HG03354 (cell line): Measurements from ENCODE around the gene SLC38A3.
"Not testable (repeated sequence)": the region's sequence is repeated elsewhere in the genome, so short reads cannot be mapped to it uniquely, and the experiment has no call there.

ENCODE experiments used
- ATAC-seq: cut with Tn5 transposase; IDR thresholded peaks from one replicate; pipeline ENCODE4 v1.9.1; 2021; ENCODE audit warnings: mild to moderate bottlenecking; ENCODE audit not compliant: unreplicated experiment, poor library complexity, severe bottlenecking

Gene SLC38A3

DNA sequence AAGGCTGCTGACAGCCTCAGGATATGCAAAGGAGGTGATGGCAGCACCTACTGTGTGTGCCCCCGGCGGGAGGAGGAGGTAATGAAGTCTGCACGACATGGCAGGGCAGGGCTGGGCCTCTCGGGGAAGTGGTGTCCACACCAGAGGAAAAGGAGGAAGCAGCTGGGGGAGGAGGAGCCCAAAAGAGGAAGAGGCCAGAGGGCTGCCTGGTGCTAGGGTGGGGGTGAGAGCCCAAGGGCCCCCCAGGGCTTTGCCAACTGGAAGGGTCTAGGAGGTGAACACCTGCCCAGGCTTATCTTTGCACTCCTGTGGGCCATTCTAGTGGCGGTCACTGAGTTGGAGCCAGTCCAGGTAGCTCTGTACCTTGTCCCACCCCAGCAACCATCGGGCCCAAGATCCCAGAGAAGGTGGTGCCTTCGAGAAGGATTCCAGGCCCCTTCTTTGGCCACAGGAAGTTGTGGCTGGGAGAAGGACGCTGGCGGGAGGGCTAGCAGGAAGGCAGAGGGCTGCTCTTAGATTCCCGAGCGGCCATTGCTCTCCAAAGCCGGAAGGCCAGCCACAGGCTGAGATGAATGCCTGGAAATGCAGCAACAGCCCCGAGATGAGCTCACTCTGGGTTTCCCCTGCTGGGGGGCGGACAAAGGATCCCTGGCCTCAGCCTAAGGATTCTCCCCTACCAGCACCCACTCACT is 37.9 kb downstream of the SLC38A3 start:
- ATAC-seq = no peak

DNA sequence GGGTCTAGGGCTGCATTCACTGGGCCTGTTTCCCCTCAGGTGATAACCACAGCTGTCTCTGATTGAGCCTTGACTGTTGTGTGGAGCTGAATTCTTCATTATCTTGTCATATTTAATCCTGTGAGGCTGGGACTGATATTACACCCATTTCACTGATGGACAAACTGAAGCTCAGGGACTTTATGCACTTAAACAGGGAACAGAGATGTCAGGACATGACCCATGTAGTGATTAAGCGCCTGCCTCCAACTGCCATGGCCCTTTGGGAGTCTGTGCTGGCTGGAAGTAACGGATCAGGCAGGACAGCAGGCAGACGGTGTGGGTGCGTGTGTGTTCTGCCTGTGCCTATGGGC is 38.4 kb downstream of the SLC38A3 start:
- no peak for ATAC-seq

DNA sequence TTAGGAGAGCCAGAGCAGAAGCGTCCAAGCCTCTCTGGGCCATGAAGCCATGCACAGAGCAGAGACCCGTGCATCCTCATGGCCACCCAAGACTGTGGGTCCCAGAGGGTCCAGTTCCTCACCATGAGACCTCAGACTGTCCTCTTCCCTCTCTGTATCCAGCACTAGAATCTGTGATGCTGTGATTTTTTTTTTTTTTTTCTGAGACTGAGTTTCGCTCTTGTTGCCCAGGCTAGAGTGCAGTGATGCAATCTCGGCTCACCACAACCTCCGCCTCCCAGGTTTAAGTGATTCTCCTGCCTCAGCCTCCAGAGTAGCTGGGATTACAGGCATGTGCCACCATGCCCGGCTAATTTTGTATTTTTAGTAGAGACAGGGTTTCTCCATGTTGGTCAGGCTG is 39.7 kb downstream of the SLC38A3 start:
- not testable (repeated sequence) for ATAC-seq

DNA sequence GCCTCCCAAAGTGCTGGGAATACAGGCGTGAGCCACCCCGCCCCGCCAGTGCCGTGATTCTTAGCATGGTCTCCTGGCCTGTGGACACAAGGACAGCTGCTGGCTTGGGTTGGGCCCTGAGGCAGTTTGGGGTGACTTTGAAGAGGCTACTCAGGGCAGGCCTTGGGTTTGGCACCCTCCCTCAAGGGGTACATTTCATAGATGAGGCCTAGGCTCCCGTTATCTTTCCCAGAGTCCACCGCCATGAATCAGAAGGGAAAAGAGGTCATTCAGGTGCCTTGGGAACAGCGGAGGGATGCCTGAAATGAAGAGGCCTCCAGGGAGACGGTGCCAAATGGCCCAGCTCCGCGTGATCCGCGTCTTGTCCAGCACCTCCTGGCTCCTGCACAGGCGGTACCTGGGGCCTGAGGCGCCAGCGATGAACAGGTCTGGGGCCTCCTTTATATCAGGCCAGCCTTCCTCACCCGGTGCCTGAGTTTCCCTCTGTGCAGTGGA is 40.2 kb downstream of the SLC38A3 start:
- ATAC-seq = no peak

DNA sequence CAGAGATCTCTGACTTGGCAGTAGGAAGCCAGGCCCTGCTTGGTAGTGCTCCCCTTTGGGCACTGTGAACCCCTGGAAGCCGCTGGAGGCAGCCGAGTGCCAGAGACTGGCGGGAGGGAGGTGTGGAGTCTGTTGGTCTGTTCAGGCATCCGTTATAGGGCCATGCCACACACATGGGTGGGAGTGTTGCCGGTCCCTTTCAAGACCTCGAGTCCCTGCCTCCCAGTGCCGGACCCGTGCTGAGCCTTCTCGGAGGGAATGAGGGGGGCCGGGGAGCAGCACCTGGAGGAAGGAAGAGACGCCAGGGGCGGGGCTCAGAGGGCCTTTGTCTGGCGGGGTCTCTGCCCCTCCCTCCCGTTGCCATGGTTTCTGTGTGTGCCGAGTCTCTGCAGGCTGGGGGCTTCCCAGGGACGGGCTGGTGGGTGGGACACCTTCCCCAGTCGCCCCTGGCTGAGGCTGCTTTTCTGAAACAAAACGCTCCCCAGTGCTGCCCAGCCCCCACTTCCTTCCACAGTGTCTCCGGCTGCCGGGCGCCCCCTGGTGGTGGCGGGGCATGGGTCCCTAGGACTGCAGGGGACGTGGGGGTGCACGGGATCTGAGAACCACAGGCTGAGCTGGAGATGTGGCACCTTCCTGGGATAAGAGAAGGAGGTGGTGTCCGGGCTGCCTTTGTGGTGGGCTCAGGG is 40.9 kb downstream of the SLC38A3 start:
- ATAC-seq = peak; percentile 78

DNA sequence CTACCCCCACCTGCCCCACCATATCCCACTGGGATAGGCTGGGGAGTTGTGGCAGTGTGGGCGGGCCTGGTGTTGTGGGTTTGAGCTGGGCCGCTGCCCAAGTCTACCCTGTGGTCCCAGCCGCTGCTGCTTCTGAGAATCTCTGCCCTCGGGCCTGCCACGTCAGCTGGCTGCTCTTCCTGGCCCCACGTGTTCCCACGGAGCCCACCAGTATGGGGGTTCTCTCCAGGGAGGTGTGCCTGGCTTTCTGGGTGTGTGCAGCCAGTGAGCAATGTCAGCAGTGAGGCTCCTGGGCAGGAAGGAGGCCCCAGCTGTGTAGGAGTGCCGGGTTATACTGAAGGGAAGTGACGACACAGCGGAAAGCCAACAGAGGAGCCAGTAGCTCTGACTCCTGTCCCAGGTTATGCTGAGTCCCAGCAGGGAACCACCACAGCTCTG is 41.5 kb downstream of the SLC38A3 start:
- peak; percentile 64 for ATAC-seq

DNA sequence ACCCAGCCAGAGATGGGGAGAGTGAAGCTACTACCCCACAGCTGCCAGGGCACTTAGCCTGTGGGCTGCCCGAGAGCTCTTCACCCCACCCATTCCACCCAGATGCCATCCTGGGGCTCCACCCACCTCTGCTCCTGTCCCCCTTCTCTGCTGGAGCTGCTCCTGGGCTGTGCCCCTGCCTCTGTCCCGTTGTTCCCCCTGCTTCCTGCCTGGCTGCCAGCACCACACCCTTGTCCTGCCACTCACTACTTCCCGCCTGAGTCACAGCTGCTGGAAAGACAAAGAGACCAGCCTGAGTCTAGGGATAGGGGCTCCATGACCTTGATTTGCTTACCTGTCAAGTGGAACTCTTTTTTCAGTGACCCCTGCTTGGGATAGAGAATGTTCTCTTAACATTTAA is 43.3 kb downstream of the SLC38A3 start:
- ATAC-seq = no peak

DNA sequence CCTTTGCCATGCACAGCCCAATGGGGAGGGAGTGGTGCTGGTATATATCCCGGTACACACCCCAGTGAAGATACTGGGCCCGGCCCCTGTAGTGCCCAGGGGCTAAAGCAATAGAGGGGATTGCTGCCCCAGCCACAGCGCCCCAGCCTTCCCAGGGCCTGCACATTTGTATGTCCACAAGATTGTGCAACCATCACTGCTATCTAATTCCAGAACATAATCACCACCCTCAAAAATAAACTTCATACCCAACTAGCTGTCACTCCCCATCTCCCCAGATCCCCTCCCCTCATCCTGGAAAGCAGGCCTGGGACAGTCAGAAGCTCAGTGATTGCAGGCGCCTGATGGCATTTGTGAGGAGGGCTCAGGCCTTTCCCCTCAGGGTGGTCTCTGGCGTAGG is 44.4 kb downstream of the SLC38A3 start:
- ATAC-seq = no peak

DNA sequence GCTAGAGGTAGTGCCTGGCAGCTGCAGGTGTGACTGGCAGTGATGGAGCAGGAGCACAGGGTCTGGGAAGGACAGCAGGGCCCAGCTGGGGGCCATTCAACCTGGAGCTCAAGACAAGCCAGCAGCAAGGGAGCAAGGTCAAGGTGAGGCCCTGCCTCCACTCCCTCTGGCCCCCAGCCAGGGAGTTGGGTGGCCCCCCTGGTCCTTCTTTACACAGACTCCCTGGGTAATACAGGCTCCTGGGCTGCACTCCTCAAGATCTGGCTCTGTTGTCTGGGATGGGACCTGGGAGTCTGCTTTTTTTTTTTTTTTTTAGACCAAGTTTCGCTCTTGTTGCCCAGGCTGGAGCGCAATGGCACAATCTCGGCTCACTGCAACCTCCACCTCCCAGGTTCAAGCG is 45.4 kb downstream of the SLC38A3 start:
- no peak for ATAC-seq

DNA sequence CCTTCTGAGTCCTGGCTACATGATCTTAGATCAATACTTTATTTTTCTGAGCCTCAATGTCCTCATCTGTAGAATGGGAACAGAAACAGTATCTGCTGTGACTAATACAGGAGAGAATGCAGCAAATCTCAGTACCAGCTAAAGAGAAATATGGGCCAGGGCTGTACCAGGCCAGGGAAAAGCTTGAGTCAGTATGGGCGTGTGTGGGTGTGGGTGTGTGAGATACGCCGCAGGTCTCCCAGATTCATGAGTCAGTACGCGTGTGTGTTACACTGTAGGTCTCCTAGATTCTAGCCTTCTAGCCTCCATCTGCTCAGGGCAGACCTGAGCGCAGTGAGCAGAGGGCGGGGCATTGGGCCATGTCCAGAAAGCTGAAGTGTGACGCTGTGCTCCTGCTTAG is 46.1 kb downstream of the SLC38A3 start:
- no peak for ATAC-seq

DNA sequence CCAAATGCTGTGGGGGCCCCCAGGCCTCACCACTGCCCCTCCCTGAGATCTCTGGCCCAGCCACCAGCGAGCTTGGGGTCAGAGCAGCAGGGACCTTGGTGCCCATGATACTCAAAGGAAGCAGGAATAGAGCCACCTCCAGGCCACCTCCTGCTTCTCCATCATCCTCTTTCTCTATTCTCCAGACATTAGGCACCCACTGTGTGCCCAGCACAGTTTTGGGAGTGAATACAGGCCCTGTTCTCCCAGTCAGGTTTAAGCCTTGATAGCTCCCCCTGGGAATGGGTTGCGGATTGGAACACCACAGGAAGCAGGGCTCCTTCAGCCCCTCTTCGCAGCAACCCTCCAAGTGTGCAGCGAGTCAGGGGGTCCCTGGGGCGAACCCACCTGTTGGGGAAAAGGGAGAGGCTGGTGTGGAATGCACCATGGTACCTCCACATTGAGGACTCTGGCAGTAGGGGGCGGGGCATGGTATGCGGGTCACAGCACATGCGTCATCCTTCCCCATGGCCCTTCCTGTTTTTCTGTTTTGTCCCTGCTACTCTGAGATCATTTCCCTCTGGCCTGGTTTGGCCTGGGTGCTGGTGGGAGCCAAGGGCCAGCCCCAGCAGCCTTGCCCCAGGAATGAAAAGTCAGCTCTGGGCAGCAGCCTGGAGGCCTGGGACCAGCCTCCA is 49.6 kb downstream of the SLC38A3 start:
- no peak for ATAC-seq

DNA sequence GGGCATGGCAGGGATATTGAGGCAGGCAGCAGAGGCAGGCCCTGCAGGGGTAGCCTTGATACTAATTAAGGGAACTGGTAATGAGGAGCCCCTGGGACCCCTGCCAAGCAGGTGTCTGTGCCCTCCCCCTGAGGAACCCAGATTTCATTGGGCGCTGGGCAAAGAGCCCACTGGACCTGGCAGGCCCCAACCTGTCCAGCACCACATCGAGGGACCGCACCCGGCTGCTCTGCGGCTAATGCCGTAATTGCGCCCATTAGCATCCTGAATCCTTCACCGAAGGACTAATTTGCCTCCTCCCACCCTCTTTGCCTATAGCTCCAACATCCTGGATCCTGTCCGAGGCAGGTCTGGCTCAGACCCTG is 50.2 kb downstream of the SLC38A3 start:
- no peak for ATAC-seq

DNA sequence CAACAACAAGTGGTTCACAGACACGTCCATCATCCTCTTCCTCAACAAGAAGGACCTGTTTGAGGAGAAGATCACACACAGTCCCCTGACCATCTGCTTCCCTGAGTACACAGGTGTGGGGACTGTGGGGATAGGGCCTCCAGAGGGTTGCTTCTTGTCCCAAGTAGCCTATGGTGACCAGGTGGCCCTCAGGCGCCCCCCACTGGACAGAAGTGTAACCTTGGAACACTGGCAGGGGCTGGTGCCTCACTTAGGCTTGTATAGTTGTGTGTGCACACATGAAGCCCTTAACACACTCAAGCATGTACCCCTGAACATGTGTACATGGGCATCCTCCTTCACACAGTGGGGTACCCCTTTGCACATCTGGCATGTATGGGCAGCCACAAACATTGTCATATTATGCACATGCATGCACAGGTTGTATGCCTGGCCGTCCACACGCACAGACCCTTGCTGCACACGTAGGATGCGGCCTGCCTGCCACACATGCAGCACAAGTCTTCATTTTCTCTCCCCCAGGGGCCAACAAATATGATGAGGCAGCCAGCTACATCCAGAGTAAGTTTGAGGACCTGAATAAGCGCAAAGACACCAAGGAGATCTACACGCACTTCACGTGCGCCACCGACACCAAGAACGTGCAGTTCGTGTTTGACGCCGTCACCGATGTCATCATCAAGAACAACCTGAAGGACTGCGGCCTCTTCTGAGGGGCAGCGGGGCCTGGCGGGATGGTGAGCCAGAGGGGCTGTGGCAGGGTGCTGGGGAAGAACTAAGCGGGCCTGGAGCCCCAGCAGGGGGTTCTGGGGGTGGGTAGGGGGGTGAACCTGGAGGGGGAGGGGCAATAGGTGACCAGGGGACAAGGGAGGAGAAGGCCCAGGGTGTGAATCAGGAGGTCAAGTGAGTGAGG is 52.2 kb downstream of the SLC38A3 start:
- ATAC-seq = no peak

DNA sequence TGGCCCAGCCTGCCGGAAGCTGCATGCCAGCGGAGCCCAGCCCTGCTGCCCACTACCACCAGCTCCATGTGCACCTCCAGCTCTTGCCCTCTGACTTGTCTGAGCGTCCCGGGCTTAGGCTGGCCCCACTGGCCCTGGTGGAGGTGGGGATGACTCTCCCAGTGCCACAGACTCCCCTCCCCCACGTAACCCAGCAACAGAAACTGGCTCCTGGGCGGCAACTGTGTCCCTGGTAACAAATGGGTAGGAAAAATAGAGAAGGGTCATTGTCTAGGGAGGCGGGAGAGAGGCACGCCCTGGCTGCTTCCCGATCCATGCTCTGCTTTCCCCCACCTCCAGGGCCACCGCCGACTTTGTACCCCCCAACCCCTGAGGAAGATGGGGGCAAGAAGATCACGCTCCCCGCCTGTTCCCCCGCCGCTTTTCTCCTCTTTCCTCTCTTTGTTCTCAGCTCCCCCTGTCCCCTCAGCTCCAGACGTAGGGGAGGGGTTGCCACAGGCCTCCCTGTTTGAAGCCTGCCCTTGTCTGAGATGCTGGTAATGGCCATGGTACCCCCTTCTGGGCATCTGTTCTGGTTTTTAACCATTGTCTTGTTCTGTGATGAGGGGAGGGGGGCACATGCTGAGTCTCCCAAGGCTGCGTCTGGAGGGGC is 53.1 kb downstream of the SLC38A3 start:
- ATAC-seq = no peak

DNA sequence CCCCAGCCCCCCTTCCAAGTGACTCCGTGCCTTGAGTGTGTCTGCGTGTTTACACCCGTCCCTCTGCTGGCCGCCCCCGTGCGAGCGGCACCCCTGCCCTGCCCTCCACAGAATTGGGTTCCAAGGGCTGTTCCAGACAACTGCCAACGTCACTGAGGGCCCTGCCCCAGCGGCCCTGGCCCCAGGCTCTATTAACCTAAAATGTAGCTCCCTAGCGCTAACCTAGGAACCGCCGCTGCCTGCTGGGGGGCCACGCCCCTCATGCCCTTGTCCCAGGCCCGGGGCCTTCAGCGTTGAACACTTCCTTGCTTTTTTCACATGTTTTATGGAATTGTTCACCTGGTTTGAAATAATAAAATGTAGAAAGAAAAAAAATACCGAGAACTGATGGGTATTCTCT is 53.9 kb downstream of the SLC38A3 start:
- no peak for ATAC-seq

DNA sequence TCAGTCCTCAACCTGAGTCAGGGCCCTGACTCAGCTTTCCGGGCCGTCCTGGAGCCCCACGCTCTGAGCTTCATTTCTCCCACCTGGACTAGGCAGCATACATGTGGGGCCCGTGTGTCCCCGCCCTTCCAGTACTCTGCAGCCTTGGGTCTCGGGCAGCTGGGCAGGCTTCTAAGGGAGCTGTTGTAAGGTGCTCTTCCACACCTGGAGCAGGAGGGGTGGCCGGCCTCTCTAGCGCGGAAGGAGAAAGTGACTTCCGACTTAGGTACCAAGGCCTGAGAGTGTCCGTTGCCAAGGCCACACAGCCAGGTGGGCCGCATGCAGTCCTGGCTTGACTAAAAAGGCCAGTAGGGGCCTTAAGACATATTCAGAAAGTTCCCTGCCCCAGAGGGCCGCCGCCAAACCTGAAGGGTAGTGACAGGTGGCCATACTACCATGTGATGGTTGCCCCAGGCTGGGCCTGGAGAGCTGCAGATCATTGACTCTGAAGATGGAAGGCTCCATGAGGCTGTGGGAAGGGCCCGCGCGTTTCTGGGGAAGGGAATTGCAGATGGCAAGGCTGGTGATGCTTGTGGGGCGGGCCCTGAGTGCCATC is 54.5 kb downstream of the SLC38A3 start:
- ATAC-seq = peak; percentile 23

DNA sequence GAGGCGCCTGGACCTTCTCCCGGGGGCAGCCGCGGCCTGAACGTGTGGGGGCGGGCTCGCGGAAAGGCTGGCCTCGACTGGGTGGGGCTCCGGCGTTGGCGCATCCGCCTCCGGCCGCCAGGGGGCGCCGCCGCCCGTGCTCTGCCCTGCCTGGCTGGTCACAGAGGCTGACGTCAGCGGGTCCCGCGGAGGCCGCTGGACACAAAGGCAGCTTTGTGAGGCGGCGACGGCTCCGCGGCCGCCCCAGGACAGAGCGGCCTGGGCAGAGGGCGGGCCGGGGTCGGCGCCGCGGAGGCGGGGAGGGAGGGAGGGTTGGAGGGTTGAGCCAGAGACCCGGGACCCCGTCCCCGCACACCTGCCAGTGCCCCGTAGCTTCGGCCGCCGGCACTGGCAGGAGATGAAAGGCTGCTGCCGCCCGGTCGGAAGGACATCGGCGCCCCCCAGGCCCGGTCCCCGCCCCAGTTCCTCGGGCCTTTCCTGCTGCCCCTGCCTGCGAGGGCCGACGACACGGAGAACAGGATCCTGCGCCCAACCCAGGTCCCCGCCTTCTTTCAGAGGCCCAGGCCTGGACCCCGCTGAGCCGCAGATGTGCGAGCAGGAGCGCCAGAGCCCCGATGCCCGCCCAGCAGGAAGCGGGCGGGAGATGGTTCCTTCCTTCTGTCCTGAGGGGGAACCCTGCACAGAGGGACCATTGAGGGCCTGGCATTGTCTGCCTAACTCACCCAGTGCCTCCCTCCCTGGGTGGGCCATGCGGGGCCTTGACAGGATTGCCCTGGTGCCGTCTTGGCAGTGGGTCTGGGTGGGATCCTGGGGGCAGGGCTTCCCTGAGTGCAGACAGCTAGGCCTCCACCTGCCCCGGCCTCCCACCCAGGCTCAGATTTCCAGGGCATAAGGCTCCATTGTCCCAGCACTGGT is 55.2 kb downstream of the SLC38A3 start:
- ATAC-seq = peak; percentile 85

DNA sequence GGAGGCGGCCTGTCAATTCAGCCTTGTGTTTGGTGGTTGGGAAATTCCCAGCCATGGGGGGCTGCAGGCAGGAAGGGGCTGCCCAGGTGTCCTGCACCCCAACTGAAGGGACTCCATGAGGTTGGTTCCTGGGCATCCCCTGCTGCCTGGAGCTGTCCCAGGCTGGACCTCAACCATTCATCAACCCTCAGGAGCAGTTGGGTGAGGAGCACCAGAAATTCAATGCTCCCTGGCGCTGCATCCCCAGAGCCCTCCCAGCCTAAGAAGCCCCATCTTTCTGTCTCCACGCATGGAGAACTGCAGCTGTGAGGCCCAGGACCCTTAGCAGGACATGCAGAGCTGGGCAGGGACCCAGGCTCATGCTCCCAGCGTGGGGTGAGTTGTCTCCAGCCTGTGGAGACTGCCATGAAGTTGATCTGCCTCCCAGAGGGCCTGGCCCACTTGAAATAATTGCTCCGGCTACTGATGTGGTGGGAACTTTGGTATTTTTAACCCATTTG is 55.9 kb downstream of the SLC38A3 start:
- no peak for ATAC-seq
